Peyer's patch (tissue), 4 donors: ENCODE measurements around the gene PIPOX. TPM values are rescaled to one million over a fixed set of nuclear protein-coding genes. Genes with fewer than 3 reads are reported as not detected.

Source experiments
- DNase-seq, 3 donors: peaks; one replicate each; pipeline ENCODE4 v3.0.0-alpha.2; 2017 to 2019
- H3K27ac ChIP-seq, 4 donors: fragments of 200-600 bp; sonication (generic); one replicate each; pipeline ENCODE4 v1.5.1; 2016 to 2019
- H3K27me3 ChIP-seq, 2 donors: fragments of 200-600 bp; sonication (generic); one replicate each; pipeline ENCODE4 v1.5.1; 2019
- H3K36me3 ChIP-seq, 3 donors: fragments of 200-600 bp; sonication (generic); one replicate each; pipeline ENCODE4 v1.5.1; 2016 to 2019
- H3K4me1 ChIP-seq, 4 donors: fragments of 200-600 bp; sonication (generic); one replicate each; pipeline ENCODE4 v1.5.1; 2016 to 2019
- H3K4me3 ChIP-seq, 4 donors: fragments of 200-600 bp; sonication (generic); 1 replicate in 3 of 4; 2 replicates in 1 of 4; pipeline ENCODE4 v1.5.1; 2016 to 2019; ENCODE audit warnings: mild to moderate bottlenecking in 1 of 4
- H3K9me3 ChIP-seq, 4 donors: fragments of 200-600 bp; sonication (generic); one replicate each; pipeline ENCODE4 v1.5.1; 2016 to 2019; ENCODE audit warnings: mild to moderate bottlenecking in 1 of 4
- CTCF ChIP-seq, 6 experiments: fragments of 450-650 bp in 4 of 6; fragments of 200-600 bp in 2 of 6; sonication (generic) in 1 of 6; IDR thresholded peaks; one replicate each; pipeline ENCODE4 v1.5.1; 2017 to 2019; ENCODE audit warnings: antibody characterized with exemption in 6 of 6, mild to moderate bottlenecking in 3 of 6, moderate library complexity in 1 of 6
- POLR2A ChIP-seq, 2 donors: fragments of 450-650 bp; IDR thresholded peaks; one replicate each; pipeline ENCODE4 v1.5.1; 2017; ENCODE audit warnings: antibody characterized with exemption in 2 of 2, mild to moderate bottlenecking in 2 of 2, moderate library complexity in 2 of 2
- total RNA-seq, 4 donors: library from RNA; depleted of rRNA; stranded (reverse); fragments of >200 nt; gene quantifications; one replicate each; pipeline ENCODE4 v1.1.0, GENCODE V29; 2016

Gene PIPOX
- total RNA-seq, 4 donors from 2014 or later = 3.2 to 5.2 (median 4.8) TPM; not detected in 1

GRCh38 chr17:29100296-29100695, 57.4 kb downstream of the PIPOX start:
- Histone ChIP-seq H3K27ac (no peak overlapping the region), H3K36me3 (peaks cover 0 to 90% (median 0%) of the 10 kb centered on the region in 3 donors), H3K27me3 (no peaks in the 10 kb centered on the region), H3K4me1 (no peaks in the 10 kb centered on the region), H3K9me3 (no peaks in the 10 kb centered on the region), H3K4me3 (no peak overlapping the region)
- DNase-seq = no peak
- TF ChIP-seq POLR2A (IDR thresholded peaks at IDR 0.05) (no peak), CTCF (IDR thresholded peaks at IDR 0.05) (no peak)

- Histone ChIP-seq H3K27ac (no peak overlapping the region), H3K36me3 (peaks cover 0 to 90% (median 0%) of the 10 kb centered on the region in 3 donors), H3K4me1 (no peaks in the 10 kb centered on the region), H3K9me3 (no peaks in the 10 kb centered on the region), H3K27me3 (no peaks in the 10 kb centered on the region), H3K4me3 (no peak overlapping the region)
- TF ChIP-seq CTCF (IDR thresholded peaks at IDR 0.05) (no peak), POLR2A (IDR thresholded peaks at IDR 0.05) (no peak)
- DNase-seq = no peak
Measured at GRCh38 chr17:29102046-29102445, 59.1 kb downstream of the PIPOX start.

- Histone ChIP-seq H3K27ac (no peak overlapping the region), H3K36me3 (peaks cover 0 to 85% (median 0%) of the 10 kb centered on the region in 3 donors)
- no peak for TF ChIP-seq CTCF (IDR thresholded peaks at IDR 0.05)
- TF ChIP-seq POLR2A (IDR thresholded peaks at IDR 0.05) = no peak
Measured at GRCh38 chr17:29102741-29103181, 59.8 kb downstream of the PIPOX start.

GRCh38 chr17:29103341-29103740, 60.4 kb downstream of the PIPOX start:
- Histone ChIP-seq H3K27ac (no peak overlapping the region), H3K9me3 (no peaks in the 10 kb centered on the region), H3K4me3 (no peak overlapping the region), H3K4me1 (no peaks in the 10 kb centered on the region), H3K36me3 (peaks cover 0 to 84% (median 0%) of the 10 kb centered on the region in 3 donors), H3K27me3 (no peaks in the 10 kb centered on the region)
- no peak for TF ChIP-seq POLR2A (IDR thresholded peaks at IDR 0.05)
- no peak for DNase-seq

More at GRCh38 chr17:29102741-29103181, 59.8 kb downstream of the PIPOX start:
- Histone ChIP-seq H3K9me3 (no peaks in the 10 kb centered on the region), H3K4me3 (no peak overlapping the region), H3K27me3 (no peaks in the 10 kb centered on the region), H3K4me1 (no peaks in the 10 kb centered on the region)
- DNase-seq = no peak

Other genes with a start within 250 kb of the PIPOX start
- 10 to 100 TPM; 28.1 to 55.8 (median 44.6) TPM for gene FAM222B, start 200.4 kb upstream of the PIPOX start, total RNA-seq
- gene ERAL1, start 188.1 kb upstream of the PIPOX start, total RNA-seq = 100 to 1,000 TPM in 1 of 4 donors, 10 to 100 TPM in 3; 43.8 to 118 (median 51.0) TPM
- gene FLOT2, start 145.4 kb upstream of the PIPOX start, total RNA-seq = 10 to 100 TPM; 21.7 to 53.6 (median 41.9) TPM
- gene DHRS13, start 140.1 kb upstream of the PIPOX start, total RNA-seq = 10 to 100 TPM in 1 of 4 donors, 1 to 10 TPM in 3; 3.3 to 10.0 (median 7.1) TPM
- gene PHF12, start 91.6 kb upstream of the PIPOX start, total RNA-seq = 100 to 1,000 TPM in 1 of 4 donors, 10 to 100 TPM in 3; 54.8 to 114 (median 72.9) TPM
- 1 to 10 TPM in 1 of 4 donors, under 1 TPM in 1, not detected in 2; 0.66 to 1.1 TPM for gene SEZ6, start 37.1 kb upstream of the PIPOX start, total RNA-seq
- gene MYO18A, start 137.3 kb downstream of the PIPOX start, total RNA-seq = 100 to 1,000 TPM; 104 to 359 (median 188) TPM
- not detected for gene CRYBA1, start 203.7 kb downstream of the PIPOX start, total RNA-seq